RWPE2 (cell line): Measurements from ENCODE around the gene COL12A1.

ENCODE experiments used
- ATAC-seq: fragments of 200-7000 bp; cut with Tn5 transposase; 3 replicates; pipeline ENCODE4 v1.9.1; 2021; ENCODE audit warnings: low read depth
- DNase-seq: peaks from one replicate; pipeline ENCODE4 v3.0.0-alpha.2; 2020; ENCODE audit warnings: low spot score
- H3K27ac ChIP-seq: fragments of 450-650 bp; 2 replicates; pipeline ENCODE4 v1.5.1; 2017; ENCODE audit warnings: mild to moderate bottlenecking; ENCODE audit not compliant: poor library complexity, severe bottlenecking
- H3K27me3 ChIP-seq: fragments of 250-450 bp; sonication (Bioruptor Pico); 2 replicates; pipeline ENCODE4 v1.5.1; 2021; ENCODE audit warnings: mild to moderate bottlenecking, moderate library complexity; ENCODE audit not compliant: insufficient read depth, poor library complexity, severe bottlenecking
- H3K36me3 ChIP-seq: fragments of 250-450 bp; sonication (Bioruptor Pico); 2 replicates; pipeline ENCODE4 v1.5.1; 2020; ENCODE audit warnings: low read depth, mild to moderate bottlenecking, moderate library complexity
- H3K4me1 ChIP-seq: fragments of 250-450 bp; sonication (Bioruptor Pico); 2 replicates; pipeline ENCODE4 v1.5.1; 2021; ENCODE audit warnings: mild to moderate bottlenecking, moderate library complexity; ENCODE audit not compliant: insufficient read depth, poor library complexity, severe bottlenecking
- H3K4me3 ChIP-seq: fragments of 250-450 bp; sonication (Bioruptor Pico); 2 replicates; pipeline ENCODE4 v1.5.1; 2021; ENCODE audit warnings: mild to moderate bottlenecking, moderate library complexity; ENCODE audit not compliant: severe bottlenecking
- H3K9me3 ChIP-seq: fragments of 250-450 bp; sonication (Bioruptor Pico); 2 replicates; pipeline ENCODE4 v1.5.1; 2021; ENCODE audit warnings: mild to moderate bottlenecking, moderate library complexity; ENCODE audit not compliant: severe bottlenecking
- TF ChIP-seq, protein P1 (sequence below): fragments of 450-650 bp; IDR thresholded peaks from one replicate; pipeline ENCODE4 v1.5.1; 2017; ENCODE audit warnings: mild to moderate bottlenecking, moderate library complexity; ENCODE audit not compliant: poor library complexity, severe bottlenecking

COL12A1 gene

DNA sequence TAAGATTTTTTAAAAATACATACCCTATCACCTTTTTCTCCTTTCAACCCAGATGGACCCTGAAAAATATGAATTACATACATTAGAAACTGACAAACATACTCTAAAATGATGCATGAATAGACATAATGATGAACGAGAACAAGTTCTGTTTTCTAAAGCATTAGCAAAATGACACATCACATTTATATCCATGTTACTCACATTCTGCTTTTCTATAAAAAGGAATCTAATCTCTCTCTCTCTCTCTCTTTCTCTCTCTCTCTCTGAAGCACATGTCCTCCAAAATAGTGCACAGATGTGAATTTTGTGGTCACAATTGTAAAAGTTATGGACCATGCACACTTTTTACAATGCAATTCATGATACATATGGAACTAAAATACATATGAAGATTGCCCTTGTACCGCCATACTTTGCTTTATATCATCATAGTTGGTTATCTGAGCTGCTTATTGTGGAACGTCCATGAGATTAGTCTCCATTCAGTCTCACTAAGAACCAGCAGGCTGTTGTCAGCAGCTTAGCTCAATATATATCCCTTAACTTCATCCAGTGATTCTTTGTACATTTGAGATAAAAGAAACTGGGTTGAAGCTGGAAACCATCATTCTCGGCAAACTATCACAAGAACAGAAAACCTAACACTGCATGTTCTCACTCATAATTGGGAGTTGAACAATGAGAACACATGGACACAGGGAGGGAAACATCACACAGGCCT is 114.2 kb downstream of the COL12A1 start:
- Histone ChIP-seq H3K9me3 (no peaks in the 10 kb centered on the region), H3K27me3 (no peaks in the 10 kb centered on the region), H3K4me1 (no peaks in the 10 kb centered on the region), H3K4me3 (no peak overlapping the region), H3K36me3 (peaks cover 51% of the 10 kb centered on the region), H3K27ac (no peak overlapping the region)
- TF ChIP-seq, protein P1, sequence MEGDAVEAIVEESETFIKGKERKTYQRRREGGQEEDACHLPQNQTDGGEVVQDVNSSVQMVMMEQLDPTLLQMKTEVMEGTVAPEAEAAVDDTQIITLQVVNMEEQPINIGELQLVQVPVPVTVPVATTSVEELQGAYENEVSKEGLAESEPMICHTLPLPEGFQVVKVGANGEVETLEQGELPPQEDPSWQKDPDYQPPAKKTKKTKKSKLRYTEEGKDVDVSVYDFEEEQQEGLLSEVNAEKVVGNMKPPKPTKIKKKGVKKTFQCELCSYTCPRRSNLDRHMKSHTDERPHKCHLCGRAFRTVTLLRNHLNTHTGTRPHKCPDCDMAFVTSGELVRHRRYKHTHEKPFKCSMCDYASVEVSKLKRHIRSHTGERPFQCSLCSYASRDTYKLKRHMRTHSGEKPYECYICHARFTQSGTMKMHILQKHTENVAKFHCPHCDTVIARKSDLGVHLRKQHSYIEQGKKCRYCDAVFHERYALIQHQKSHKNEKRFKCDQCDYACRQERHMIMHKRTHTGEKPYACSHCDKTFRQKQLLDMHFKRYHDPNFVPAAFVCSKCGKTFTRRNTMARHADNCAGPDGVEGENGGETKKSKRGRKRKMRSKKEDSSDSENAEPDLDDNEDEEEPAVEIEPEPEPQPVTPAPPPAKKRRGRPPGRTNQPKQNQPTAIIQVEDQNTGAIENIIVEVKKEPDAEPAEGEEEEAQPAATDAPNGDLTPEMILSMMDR = no peak
- DNase-seq = no peak
- no peak for ATAC-seq

DNA sequence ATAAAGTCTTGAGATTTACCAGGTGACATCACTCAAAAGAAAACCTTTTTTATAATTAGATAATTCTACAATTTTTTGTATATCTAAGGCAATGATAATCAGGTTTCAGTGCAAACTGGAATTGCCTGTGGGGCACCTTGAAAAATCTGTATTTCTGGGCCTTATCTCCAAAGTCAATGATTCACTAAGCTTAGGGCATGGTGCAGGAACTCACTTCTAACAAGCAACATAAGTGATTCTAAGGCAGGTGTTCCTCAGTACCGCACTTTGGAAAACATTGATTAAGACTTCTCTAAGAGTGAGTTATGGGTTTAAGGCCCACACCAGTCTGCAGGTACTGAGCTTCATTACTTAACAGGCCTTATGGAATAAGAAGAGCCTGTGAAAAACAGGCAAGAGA is 115.3 kb downstream of the COL12A1 start:
- Histone ChIP-seq H3K36me3 (peaks cover 51% of the 10 kb centered on the region), H3K4me3 (no peak overlapping the region), H3K4me1 (no peaks in the 10 kb centered on the region), H3K27me3 (no peaks in the 10 kb centered on the region), H3K9me3 (no peaks in the 10 kb centered on the region), H3K27ac (no peak overlapping the region)
- DNase-seq = no peak
- TF ChIP-seq, protein P1 = no peak
- ATAC-seq = no peak

- Histone ChIP-seq H3K36me3 (peaks cover 49% of the 10 kb centered on the region), H3K4me3 (no peak overlapping the region), H3K4me1 (no peaks in the 10 kb centered on the region), H3K9me3 (no peaks in the 10 kb centered on the region), H3K27me3 (no peaks in the 10 kb centered on the region), H3K27ac (no peak overlapping the region)
- TF ChIP-seq, protein P1 = no peak
- DNase-seq (no peak), ATAC-seq (no peak)
Observed at GRCh38 chr6:75089921-75090320, 115.9 kb downstream of the COL12A1 start.

DNA sequence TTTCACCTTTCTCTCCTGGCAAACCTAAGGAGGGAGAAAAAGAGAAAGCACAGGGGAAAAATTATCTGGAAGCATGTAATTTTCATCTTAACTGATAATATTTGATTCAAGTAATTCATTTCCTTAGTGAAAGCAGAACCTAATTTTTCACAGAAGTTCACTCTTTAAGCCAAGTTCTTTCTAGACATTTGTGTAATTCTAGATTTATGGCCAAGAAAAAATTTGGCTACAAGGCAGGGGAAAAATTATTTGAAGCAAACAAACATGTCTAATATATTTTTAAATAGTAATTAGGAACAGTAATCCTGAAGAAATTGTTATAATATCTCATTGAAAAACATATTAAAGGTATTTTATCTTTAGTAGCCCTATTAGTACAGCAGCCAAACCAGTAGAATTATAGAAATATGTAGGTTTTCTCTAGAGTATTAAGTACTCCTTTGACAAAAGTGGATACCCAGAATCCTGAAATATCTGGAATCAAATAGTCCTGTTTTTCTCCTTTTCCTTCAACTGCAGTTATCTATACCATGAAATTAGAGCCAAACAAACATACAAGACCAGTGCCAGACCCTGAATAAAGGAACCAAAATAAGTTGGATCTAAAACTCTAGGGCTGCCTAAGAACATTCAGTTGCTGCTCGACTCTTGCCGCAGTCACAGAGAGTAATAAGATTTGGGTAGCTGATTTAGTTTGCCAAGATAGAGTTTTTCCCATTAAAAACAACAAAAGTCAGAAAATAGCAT is 116.5 kb downstream of the COL12A1 start:
- no peaks in the 10 kb centered on the region for H3K4me1 ChIP-seq
- no peak for DNase-seq
- no peak overlapping the region for H3K4me3 ChIP-seq
- H3K27me3 ChIP-seq = no peaks in the 10 kb centered on the region
- TF ChIP-seq, protein P1 = no peak
- no peaks in the 10 kb centered on the region for H3K9me3 ChIP-seq
- H3K27ac ChIP-seq = no peak overlapping the region
- no peak for ATAC-seq
- H3K36me3 ChIP-seq = peaks cover 46% of the 10 kb centered on the region
